GM12872 (cell line): Measurements from ENCODE around the gene PPFIBP2.
A peak's percentile ranks its signal among the peaks of the same experiment; 100 is the strongest.

ENCODE experiments used
- CTCF ChIP-seq: IDR thresholded peaks from 3 replicates; pipeline ENCODE4 v1.5.1; 2011; ENCODE audit warnings: low read depth, mild to moderate bottlenecking, low read length, moderate library complexity; ENCODE audit not compliant: insufficient read depth

Gene PPFIBP2

GRCh38 chr11:7513234-7514098, at the start of gene PPFIBP2:
PPFIBP2 (plus strand) TSS chr11:7513999; CDS start chr11:7549476, 35,477 bp downstream.
- peak; percentile 81 for TF ChIP-seq CTCF

- TF ChIP-seq CTCF: no peak
These were observed 46.1 kb upstream of the PPFIBP2 start for GRCh38 chr11:7467652-7468051.

- TF ChIP-seq CTCF: no peak
These were observed 44.4 kb upstream of the PPFIBP2 start for GRCh38 chr11:7469351-7469865.

GRCh38 chr11:7471071-7471470, 42.7 kb upstream of the PPFIBP2 start:
- no peak for TF ChIP-seq CTCF

- TF ChIP-seq CTCF: no peak
These were observed 40.1 kb upstream of the PPFIBP2 start for GRCh38 chr11:7473717-7474116.

- TF ChIP-seq CTCF: no peak
These were observed 33.7 kb upstream of the PPFIBP2 start for GRCh38 chr11:7480113-7480512.

GRCh38 chr11:7484131-7484530, 29.7 kb upstream of the PPFIBP2 start:
- TF ChIP-seq CTCF: no peak
